Neural crest cell (in vitro differentiated cells): ENCODE measurements around the gene TMEFF1. TPM values are rescaled to one million over a fixed set of nuclear protein-coding genes. Genes with fewer than 3 reads are reported as not detected.

Experiments used
- DNase-seq: peaks from one replicate; pipeline ENCODE4 v3.0.0; 2021; ENCODE audit warnings: low read depth, mixed read lengths, low spot score
- H3K27ac Mint-ChIP-seq: one replicate; pipeline ENCODE4 v1.8.0; 2021; ENCODE audit warnings: mild to moderate bottlenecking, mixed read lengths; ENCODE audit not compliant: unreplicated experiment
- H3K27me3 Mint-ChIP-seq: 2 replicates; pipeline ENCODE4 v1.8.0; 2021; ENCODE audit warnings: low read depth, mild to moderate bottlenecking, mixed read lengths
- H3K36me3 Mint-ChIP-seq: 2 replicates; pipeline ENCODE4 v1.8.0; 2021; ENCODE audit warnings: low read depth, mild to moderate bottlenecking, mixed read lengths
- H3K4me1 Mint-ChIP-seq: 2 replicates; pipeline ENCODE4 v1.8.0; 2021; ENCODE audit warnings: mixed read lengths
- H3K4me3 Mint-ChIP-seq: one replicate; pipeline ENCODE4 v1.8.0; 2021; ENCODE audit warnings: mild to moderate bottlenecking, mixed read lengths
- H3K9me3 Mint-ChIP-seq: 2 replicates; pipeline ENCODE4 v1.8.0; 2021; ENCODE audit warnings: mixed read lengths
- total RNA-seq: library from RNA; stranded (reverse); gene quantifications from 2 replicates; pipeline ENCODE4 v1.2.1, GENCODE V29; 2021
- TF ChIP-seq, protein P1 (sequence below): fragments of 200-600 bp; sonication (generic); conservative IDR thresholded peaks from 2 replicates; pipeline ENCODE4 v1.5.0; 2021; ENCODE audit warnings: antibody characterized with exemption, mild to moderate bottlenecking

Gene TMEFF1
- total RNA-seq, 1 donor from 2014 or later, result 47.9 TPM

DNA sequence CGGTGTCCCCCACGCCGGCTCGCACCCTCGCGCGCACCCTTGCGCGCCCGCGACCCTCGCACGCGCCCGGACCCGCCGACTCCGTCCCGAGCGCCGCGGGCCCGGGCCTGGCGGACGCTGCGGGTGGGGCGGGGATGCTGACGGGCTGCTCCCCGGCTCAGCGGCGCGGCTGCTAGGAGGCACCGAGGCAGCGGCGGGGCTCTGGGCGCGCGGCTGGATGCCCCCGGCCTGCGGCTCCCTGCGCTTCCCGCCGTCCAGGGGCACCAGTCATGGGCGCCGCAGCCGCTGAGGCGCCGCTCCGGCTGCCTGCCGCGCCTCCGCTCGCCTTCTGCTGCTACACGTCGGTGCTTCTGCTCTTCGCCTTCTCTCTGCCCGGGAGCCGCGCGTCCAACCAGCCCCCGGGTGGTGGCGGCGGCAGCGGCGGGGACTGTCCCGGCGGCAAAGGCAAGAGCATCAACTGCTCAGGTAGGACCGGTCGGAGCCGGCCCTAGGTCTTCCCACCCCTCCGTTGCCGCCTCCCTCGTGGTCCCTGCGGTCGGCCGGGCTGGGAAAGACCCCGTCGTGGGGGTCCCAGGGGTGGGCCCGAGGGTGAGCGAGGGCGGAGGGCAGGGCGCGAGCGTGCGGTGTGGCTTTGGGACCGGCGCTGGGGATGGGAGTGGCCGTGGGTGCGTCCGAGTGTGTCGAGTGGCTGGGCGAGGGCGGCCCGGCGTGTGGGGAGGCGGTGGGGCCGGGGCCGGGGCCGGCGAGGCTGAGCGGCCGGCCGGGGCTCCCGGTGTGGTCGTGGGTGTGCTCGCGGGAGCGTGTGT lies 530 bp downstream of the TMEFF1 start:
- Mint-ChIP-seq H3K27me3 (no peaks in the 10 kb centered on the region), H3K9me3 (no peaks in the 10 kb centered on the region), H3K27ac (peak overlapping the region; percentile 93), H3K4me1 (peaks cover 42% of the 10 kb centered on the region), H3K36me3 (peaks cover 5% of the 10 kb centered on the region), H3K4me3 (peak overlapping the region; percentile 91)
- peak; percentile 38 for DNase-seq
- TF ChIP-seq, protein P1, sequence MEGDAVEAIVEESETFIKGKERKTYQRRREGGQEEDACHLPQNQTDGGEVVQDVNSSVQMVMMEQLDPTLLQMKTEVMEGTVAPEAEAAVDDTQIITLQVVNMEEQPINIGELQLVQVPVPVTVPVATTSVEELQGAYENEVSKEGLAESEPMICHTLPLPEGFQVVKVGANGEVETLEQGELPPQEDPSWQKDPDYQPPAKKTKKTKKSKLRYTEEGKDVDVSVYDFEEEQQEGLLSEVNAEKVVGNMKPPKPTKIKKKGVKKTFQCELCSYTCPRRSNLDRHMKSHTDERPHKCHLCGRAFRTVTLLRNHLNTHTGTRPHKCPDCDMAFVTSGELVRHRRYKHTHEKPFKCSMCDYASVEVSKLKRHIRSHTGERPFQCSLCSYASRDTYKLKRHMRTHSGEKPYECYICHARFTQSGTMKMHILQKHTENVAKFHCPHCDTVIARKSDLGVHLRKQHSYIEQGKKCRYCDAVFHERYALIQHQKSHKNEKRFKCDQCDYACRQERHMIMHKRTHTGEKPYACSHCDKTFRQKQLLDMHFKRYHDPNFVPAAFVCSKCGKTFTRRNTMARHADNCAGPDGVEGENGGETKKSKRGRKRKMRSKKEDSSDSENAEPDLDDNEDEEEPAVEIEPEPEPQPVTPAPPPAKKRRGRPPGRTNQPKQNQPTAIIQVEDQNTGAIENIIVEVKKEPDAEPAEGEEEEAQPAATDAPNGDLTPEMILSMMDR, result no peak

GRCh38 chr9:100474082-100474923 lies 1.4 kb downstream of the TMEFF1 start:
- Mint-ChIP-seq H3K9me3 (peaks cover 3% of the 10 kb centered on the region), H3K27me3 (no peaks in the 10 kb centered on the region)
- TF ChIP-seq, protein P1, result no peak

GRCh38 chr9:100474924-100475276 lies 2.0 kb downstream of the TMEFF1 start:
- Mint-ChIP-seq H3K27ac (peak overlapping the region; percentile 46), H3K4me1 (peaks cover 42% of the 10 kb centered on the region)

More at GRCh38 chr9:100474082-100474923, 1.4 kb downstream of the TMEFF1 start:
- Mint-ChIP-seq H3K4me1 (peaks cover 42% of the 10 kb centered on the region), H3K27ac (peak overlapping the region; percentile 93), H3K4me3 (peak overlapping the region; percentile 91), H3K36me3 (peaks cover 12% of the 10 kb centered on the region)
- peak; percentile 17 for DNase-seq

DNA sequence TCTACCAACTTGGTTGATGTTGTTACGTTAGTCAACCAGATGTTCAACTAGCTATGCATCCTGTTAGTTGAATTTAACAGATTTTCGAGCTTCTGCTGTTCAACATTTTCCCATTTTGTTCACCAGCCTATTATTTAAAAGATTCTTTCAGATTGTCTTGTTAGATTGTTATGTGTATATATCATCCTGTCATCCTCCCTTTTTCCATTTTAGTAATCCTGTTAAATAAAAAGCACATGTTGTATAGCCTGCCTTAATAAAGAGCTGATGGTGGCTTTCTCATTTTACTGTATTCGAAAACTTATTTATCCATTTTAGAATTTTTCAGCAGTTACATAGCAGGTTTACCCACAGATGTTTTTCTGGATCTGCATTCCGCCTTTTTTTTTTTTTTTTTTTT lies 4.3 kb downstream of the TMEFF1 start:
- DNase-seq, result no peak
- Mint-ChIP-seq H3K36me3 (peaks cover 24% of the 10 kb centered on the region), H3K27me3 (no peaks in the 10 kb centered on the region), H3K4me1 (peaks cover 46% of the 10 kb centered on the region), H3K27ac (no peak overlapping the region), H3K9me3 (peaks cover 6% of the 10 kb centered on the region), H3K4me3 (peak overlapping the region; percentile 78)
- TF ChIP-seq, protein P1, result no peak

More at GRCh38 chr9:100474924-100475276, 2.0 kb downstream of the TMEFF1 start:
- Mint-ChIP-seq H3K9me3 (peaks cover 6% of the 10 kb centered on the region), H3K4me3 (peak overlapping the region; percentile 91), H3K36me3 (peaks cover 16% of the 10 kb centered on the region), H3K27me3 (no peaks in the 10 kb centered on the region)
- TF ChIP-seq, protein P1, result no peak
- DNase-seq, result no peak

DNA sequence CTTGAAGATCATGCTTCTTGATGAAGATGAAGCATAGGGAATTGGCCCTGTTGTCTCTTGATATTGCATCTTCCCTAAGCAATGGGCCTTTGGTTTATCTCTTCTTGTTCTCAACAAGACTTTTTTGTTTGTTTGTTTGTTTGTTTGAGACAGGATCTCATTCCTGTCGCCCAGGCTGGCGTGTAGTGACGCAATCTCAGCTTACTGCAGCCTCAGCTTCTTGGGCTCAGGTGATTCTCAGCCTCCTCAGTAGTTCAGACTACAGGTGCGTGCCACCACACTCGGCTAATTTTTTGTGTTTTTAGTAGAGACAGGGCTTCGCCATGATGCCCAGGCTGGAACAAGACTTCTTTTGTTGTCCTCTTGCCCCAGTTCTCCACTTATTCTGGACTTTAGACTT lies 5.2 kb downstream of the TMEFF1 start:
- TF ChIP-seq, protein P1, result no peak
- Mint-ChIP-seq H3K36me3 (peaks cover 28% of the 10 kb centered on the region), H3K4me1 (peaks cover 48% of the 10 kb centered on the region), H3K27ac (no peak overlapping the region), H3K9me3 (peaks cover 6% of the 10 kb centered on the region), H3K4me3 (peak overlapping the region; percentile 50), H3K27me3 (no peaks in the 10 kb centered on the region)
- DNase-seq, result no peak
